GM12891 (cell line): ENCODE results near the gene LORICRIN.

Experiments used
- DNase-seq: peaks from one replicate; pipeline ENCODE4 v3.0.0; 2011; ENCODE audit warnings: low spot score; ENCODE audit not compliant: insufficient read length
- FAIRE-seq: peaks from 2 replicates; lab custom pipeline; 2011; peaks lifted over from hg19 to GRCh38; lab: Jason Lieb, UNC
- PAX5 ChIP-seq: IDR thresholded peaks from 2 replicates; pipeline ENCODE4 v1.6.1; 2011; ENCODE audit warnings: low read length, moderate library complexity, mild to moderate bottlenecking; ENCODE audit not compliant: insufficient read depth, severe bottlenecking
- POLR2A ChIP-seq: IDR thresholded peaks from 2 replicates; pipeline ENCODE4 v1.6.1; 2011; ENCODE audit warnings: low read depth, low read length, control low read depth
- POLR2AphosphoS5 ChIP-seq: IDR thresholded peaks from 2 replicates; pipeline ENCODE4 v1.6.1; 2011; ENCODE audit warnings: low read depth, low read length, control low read depth
- POU2F2 ChIP-seq: IDR thresholded peaks from 2 replicates; pipeline ENCODE4 v1.6.1; 2011; ENCODE audit warnings: low read depth, mild to moderate bottlenecking, control low read depth, low read length, moderate library complexity
- SPI1 ChIP-seq: IDR thresholded peaks from 2 replicates; pipeline ENCODE4 v1.6.1; 2011; ENCODE audit warnings: low read depth, low read length, control low read depth
- TAF1 ChIP-seq: IDR thresholded peaks from 2 replicates; pipeline ENCODE4 v1.6.1; 2011; ENCODE audit warnings: low read depth, low read length, control low read depth

LORICRIN gene

GRCh38 chr1:153265457-153265856 is 6.0 kb downstream of the LORICRIN start:
- no peak for FAIRE-seq
- no peak for DNase-seq
- no peak for TF ChIP-seq SPI1
- no peak for TF ChIP-seq POLR2A
- no peak for TF ChIP-seq POU2F2
- no peak for TF ChIP-seq TAF1

- no peak for FAIRE-seq
- TF ChIP-seq PAX5 (no peak), TAF1 (no peak), POLR2A (no peak), SPI1 (no peak), POU2F2 (no peak), POLR2AphosphoS5 (no peak)
- DNase-seq, result no peak
Measured at GRCh38 chr1:153271711-153272110, 12.2 kb downstream of the LORICRIN start.

GRCh38 chr1:153272186-153272585 is 12.7 kb downstream of the LORICRIN start:
- FAIRE-seq, result no peak
- no peak for DNase-seq
- no peak for TF ChIP-seq POLR2AphosphoS5
- TF ChIP-seq POU2F2, result no peak
- no peak for TF ChIP-seq PAX5
- TF ChIP-seq TAF1, result no peak
- TF ChIP-seq SPI1, result no peak
- no peak for TF ChIP-seq POLR2A

GRCh38 chr1:153277852-153278251 is 18.4 kb downstream of the LORICRIN start:
- TF ChIP-seq PAX5 (no peak), POLR2AphosphoS5 (no peak), POLR2A (no peak), TAF1 (no peak), POU2F2 (0 out of 2 replicates have a peak, but pooled peaks have one; percentile 39)
- DNase-seq (no peak), FAIRE-seq (peak; percentile 96)

- DNase-seq (peak; percentile 47), FAIRE-seq (peak; percentile 85)
- TF ChIP-seq POU2F2 (no peak), TAF1 (no peak), POLR2AphosphoS5 (no peak), PAX5 (no peak), SPI1 (no peak), POLR2A (no peak)
Measured at GRCh38 chr1:153288634-153289275, 29.3 kb downstream of the LORICRIN start.

- FAIRE-seq (no peak), DNase-seq (no peak)
- TF ChIP-seq SPI1 (no peak), POLR2AphosphoS5 (no peak), POLR2A (no peak), TAF1 (no peak), PAX5 (no peak), POU2F2 (no peak)
Measured at GRCh38 chr1:153291514-153291913, 32.0 kb downstream of the LORICRIN start.

- FAIRE-seq (no peak), DNase-seq (no peak)
- no peak for TF ChIP-seq POLR2A
- no peak for TF ChIP-seq TAF1
- no peak for TF ChIP-seq PAX5
- no peak for TF ChIP-seq POU2F2
- no peak for TF ChIP-seq SPI1
- no peak for TF ChIP-seq POLR2AphosphoS5
Measured at GRCh38 chr1:153292185-153292584, 32.7 kb downstream of the LORICRIN start.

- DNase-seq (no peak), FAIRE-seq (no peak)
- TF ChIP-seq SPI1 (no peak), POLR2AphosphoS5 (no peak), POU2F2 (no peak), PAX5 (no peak), POLR2A (no peak), TAF1 (no peak)
Measured at GRCh38 chr1:153292740-153293479, 33.4 kb downstream of the LORICRIN start.

GRCh38 chr1:153293480-153293775 is 33.9 kb downstream of the LORICRIN start:
- DNase-seq (no peak), FAIRE-seq (no peak)
- no peak for TF ChIP-seq POU2F2
- no peak for TF ChIP-seq POLR2A
- TF ChIP-seq POLR2AphosphoS5, result no peak
- no peak for TF ChIP-seq PAX5
- no peak for TF ChIP-seq TAF1
- TF ChIP-seq SPI1, result no peak

GRCh38 chr1:153293851-153294250 is 34.4 kb downstream of the LORICRIN start:
- FAIRE-seq, result no peak
- no peak for DNase-seq

More at GRCh38 chr1:153293851-153294250, 34.4 kb downstream of the LORICRIN start:
- TF ChIP-seq POU2F2 (no peak), PAX5 (no peak)
